NCI-H1436 treated with DMSO at 0.1 percent for 48 hours (cell line): ENCODE results near the gene TTC39A.

ENCODE experiments used
- DNase-seq: peaks from one replicate; lab custom pipeline; 2025; lab: John Stamatoyannopoulos, UW

The TTC39A gene

DNA sequence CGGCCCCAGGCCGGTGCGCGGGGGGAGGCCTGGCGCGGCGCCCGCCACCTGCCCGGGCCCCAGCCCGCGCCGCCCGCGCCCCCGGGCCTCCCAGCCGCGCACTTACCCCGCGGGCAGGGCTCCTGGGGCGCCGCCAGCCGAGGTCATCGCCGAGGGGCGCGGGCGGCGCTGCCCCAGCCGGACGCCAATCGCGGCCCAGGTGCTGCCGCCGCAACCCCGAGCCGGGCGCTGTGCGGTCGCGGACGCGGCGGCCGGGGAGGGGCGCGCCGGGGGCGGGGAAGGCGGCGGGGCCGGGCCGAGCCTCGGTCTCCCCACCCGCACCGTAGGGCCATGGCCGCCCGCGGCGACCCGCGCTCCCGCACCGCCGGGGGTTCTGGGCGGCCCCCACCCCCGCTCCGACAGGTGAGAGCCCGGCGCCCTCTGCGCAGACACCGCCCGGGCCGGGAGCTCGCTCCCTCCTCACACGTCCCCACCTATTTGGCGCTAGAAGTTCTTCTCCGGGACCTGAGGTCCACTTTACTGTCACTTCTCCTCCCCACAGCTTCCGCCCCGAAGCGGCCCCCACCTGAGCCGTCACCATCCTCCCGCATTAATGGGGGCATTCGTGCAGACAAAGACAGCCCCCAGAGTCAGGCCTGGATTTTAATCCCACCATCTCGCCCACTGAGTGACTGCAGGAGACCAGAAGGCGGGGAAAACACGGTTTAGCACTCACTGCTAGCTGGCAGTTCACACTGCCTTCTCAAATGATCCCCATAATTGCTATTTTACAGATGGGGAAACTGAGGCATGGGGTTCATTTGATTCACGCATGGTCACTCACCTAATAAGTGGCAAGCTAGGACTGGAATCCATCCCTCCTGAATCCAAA is at the start of gene TTC39A:
Gene TTC39A (minus strand): TSS at position 232 of the 871 bp plus-strand sequence. CDS start 85 bp downstream, at position 147.
- DNase-seq = no peak

DNA sequence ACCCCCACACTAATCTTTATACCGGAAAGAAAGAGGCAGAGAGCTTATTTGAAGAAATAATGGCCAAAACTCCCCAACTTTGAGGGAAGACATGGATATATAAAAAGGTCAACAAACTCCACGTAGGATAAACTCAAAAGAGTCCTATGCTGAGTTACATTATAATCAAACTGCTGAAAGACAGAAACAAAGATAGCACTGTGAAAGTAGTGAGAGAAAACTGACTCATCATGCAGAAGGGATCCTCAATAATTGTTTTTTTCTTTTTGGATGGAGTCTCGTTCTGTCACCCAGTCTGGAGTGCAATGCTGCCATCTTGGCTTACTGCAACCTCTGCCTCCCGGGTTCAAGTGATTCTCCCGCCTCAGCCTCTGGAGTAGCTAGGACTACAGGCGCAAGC is 48.5 kb upstream of the TTC39A start:
- DNase-seq = no peak

DNA sequence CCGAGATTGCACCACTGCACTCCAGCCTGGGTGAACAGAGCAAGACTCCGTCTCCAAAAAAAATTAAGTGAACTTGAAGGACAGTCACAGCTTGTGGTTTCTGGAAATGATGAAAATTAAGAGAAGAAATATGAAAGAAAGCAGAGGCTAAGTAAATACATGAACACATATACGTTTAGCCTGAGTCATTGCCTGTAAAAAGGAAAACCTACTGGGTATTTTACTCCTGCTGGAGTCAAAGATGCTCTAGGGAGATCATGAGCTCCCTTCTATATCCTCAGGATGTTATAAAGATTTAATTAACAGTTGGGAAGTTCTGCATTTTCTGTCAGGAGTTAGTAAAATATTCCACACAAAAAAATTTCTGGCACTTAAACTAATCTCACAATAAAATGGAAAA is 43.5 kb upstream of the TTC39A start:
- no peak for DNase-seq

DNA sequence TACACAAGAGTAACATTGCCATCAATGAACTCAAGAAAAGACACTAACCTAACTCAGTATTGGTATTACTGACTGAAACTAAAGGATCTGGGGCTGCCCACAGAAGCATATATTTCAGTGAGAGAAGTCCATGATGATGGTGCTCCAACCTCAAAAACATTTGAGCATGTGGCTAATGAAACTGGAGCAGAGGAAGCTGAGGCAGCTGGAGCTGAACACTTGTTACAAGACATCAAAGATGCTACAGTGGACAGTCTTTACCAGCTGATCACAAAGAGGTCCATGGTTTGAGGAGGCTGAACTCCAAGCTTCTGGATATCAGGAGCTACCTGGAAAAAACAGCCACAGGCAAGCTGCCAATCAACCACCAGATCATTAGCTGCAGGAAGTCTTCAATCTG is 42.2 kb upstream of the TTC39A start:
- DNase-seq = no peak

DNA sequence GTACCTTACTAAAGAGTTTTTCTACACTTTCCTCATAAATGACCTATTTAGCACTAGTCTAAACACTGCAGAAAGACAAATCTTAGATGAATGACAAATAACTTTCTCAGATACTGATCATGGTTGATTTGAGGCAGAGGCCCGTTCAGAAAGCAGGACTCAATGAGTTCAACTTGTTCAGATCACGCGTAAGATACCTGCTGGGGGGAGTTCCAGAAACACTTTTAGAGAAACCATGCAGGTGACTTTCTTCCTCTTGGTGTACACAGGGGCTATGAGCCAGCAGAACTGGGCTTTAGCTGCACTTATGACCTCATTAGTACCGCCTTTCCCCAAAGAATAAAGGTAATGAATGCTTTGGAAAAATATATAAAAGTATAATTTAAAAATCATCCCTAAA is 38.8 kb upstream of the TTC39A start:
- no peak for DNase-seq

DNA sequence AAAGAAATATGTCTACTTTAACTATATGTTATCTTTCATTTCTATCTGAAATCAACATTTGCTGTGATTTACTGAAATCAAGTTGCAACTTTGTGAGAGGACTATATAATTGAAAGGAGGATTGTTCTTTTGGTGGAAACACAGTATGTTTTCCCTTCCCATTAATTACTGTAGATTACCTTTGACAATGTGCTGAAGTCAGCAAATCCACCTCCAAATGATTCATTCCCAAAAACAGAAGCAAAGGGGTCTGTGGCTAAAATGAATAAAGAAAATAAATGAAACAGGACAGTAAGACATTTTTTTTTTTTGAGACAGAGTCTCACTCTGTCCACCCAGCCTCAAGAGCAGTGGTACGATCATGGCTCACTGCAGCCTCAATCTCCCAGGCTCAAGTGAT is 35.4 kb upstream of the TTC39A start:
- no peak for DNase-seq

DNA sequence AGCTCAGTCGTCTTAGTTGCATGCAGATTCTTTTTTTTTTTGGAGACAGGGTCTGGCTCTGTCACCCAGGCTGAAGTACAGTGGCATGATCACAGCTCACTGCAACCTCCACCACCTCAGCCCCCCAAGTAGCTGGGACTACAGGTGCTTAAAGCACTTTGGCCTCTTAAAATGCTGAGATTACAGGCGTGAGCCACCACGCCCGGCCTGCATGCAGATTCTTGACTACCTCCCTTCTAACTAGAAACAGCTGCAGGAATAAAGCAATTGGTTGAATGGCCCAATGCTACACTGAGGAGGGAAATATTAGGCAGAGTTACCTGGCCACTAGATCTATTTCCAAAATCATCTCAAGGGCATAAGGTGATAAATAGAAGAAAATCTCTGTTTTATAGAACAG is 29.5 kb upstream of the TTC39A start:
- no peak for DNase-seq

DNA sequence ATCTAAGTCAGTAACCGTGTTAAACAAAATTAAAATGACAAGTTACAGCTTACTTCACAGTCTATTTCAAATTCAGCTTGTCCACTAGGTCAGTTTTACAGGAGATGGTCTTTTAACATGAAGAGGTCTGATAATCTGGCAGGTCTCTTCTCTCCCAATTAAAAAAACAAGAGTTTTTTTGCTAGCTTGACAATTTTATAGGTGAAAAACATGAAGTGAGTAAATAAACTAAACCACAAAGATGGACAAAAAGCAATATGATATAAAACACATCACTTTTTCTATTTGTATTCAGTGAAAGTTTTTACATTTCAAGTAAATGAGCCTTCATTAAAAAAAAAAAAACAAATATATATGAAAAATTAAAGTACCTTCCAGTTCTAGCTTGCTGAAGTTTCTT is 25.0 kb upstream of the TTC39A start:
- DNase-seq = no peak

DNA sequence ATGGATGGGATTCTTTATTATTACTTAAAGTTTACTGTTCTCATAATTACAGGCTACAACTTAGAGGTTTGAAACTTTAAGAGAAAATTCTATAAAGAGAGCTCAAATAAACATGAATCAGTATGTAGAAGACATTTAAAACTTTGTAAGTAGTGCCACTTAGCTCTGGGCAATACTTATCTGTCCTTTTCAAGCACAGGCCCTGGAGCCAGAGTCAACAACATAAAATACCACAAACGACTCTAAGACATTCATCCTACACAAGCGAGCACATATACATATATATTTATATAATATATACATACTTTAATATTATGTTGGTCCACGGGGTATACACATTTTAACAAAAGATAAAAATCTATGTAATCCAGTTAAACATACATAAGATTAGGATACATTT is 24.1 kb upstream of the TTC39A start:
- DNase-seq = no peak

DNA sequence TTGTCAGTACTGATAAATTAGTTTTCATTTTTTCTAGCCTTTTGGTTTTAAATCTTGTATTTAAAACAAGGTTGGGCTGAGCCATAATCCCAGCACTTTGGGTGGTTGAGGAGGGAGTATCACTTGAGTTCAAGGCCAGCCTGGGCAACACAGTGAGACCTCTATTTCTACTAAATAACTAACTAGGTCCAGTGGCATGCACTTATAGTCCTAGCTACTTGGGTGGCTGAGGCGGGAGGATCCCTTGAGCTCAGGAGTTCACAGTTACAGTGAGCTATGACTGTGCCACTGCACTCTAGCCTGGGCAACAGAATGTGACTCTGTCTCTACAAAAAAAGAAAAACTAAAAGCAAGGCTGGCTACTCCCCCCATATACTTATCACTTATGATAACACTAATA is 21.5 kb upstream of the TTC39A start:
- DNase-seq = no peak

DNA sequence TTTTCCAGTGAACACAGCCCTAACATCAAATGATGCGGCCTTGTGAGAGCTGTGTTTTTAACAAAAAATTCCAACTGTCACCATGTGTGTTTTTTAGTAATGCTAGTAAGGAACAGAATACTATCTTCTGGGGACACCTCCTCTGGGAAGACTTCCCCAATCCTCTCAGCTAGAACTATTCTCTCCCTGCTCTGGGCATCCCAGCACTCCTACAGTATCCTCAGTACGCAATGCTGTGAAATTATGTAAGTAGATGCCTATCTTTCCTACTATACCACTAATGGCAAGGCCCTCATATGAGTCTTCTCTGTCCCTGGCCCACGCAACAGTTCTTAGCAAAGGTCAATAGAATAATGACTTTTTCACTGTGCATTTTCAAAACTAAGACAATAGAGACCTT is 19.5 kb upstream of the TTC39A start:
- no peak for DNase-seq

DNA sequence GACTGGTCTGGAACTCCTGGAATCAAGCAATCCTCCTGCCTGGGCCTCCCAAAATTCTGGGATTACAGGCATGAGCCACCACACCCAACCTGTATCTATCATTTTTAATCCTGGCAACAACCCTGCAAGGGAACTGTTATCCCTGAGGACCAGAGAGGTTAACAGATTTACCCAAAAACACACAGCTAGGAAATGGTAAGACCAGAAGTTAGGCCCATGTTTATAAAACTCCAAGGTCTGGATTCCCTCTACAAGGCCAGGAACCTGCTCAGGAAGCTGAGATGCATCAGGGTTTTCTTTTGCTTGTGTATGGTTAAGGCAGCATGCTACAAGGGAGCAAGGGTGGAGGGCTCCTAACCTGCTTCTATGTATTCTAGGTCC is 17.8 kb upstream of the TTC39A start:
- DNase-seq = no peak

DNA sequence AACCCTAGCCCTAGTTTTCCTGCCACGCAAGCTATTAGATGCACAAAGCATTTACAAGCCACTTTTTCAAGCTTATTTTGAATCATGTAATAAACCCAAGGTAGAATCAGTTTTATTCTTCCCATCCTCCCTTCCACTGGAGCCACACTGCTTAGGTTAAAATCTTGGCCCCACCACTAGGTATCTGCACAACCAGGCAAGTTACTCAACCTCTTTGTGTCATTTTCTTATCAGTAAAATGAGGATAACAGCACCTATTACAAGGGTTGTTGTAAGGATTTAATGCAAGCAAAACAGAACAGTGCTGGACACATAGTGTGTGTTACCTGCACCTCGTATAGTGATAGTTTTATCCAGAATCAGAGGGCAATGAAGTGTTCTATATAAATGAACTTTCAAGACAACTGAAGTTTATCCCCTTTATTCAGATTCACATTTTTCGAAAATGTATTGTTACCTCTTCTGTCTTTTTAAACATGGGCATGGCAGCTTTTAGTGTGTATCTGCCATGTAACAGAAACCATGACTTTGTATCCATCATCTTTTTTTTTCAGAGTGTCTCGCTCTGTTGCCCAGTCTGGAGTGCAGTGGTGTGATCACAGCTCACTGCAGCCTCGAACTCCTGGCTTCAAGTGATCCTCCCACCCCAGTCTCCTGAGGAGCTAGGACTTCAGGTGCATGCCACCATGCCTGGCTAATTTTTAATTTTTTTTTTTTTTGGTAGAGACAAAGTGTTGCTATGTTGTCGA is 17.2 kb upstream of the TTC39A start:
- no peak for DNase-seq

DNA sequence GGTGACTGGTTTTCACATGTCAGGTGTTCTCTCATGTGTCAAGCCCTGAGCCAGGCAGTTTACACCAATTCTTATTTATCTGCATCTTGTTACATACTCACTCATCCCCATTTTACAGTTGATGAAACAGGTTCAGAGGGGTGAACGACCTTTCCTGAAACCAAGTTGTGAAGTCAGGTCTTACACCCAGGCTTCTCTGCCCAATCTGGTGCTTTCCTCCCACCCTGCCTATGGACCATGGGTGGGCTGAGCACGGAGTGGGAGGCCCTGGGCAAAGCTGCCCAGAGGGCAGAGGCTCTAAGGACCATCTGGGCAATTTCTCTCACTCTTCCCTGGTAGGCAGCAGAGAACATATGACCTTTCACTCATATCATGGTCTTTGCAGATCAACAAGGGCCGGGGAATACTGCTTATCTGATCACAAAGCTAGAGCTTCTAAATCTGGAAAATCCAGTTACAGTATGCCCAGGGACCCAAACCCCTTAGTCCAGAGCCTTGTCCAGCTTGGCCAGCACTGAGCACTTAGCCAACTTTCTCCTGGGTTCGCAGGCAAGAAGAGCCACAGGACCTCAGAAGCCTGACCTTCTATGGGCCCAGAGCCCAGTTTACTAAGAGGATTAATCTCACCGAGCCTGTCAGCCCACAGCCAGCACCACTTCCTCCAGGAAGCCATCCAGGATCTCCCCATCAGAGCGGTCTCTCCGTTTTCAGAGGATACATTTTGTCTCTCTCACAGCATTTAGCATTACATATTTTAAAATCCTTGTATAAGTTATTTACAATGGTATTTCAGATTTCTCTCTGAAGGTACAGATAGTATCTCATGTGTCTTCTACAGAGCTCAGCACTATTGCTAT is 16.0 kb upstream of the TTC39A start:
- DNase-seq = no peak

DNA sequence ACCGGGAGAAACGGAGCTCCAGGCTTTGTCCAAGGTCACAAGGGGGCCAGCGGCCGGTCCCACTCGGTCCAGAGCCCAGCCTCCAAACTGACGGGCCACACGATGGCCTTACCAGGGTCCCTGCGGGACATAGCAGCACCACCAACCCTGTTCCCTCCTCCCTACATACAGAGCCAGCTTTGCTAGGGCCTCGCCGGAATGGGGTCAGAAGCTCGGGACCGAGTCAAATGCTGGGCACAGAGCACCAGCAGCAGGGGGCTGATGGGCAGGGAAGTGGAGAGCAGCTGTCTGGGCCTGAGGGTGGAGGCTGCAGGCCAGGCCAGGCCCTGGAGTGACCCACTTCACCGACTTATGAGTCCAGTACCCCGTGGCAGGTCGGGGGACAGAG is 14.9 kb upstream of the TTC39A start:
- DNase-seq = no peak

DNA sequence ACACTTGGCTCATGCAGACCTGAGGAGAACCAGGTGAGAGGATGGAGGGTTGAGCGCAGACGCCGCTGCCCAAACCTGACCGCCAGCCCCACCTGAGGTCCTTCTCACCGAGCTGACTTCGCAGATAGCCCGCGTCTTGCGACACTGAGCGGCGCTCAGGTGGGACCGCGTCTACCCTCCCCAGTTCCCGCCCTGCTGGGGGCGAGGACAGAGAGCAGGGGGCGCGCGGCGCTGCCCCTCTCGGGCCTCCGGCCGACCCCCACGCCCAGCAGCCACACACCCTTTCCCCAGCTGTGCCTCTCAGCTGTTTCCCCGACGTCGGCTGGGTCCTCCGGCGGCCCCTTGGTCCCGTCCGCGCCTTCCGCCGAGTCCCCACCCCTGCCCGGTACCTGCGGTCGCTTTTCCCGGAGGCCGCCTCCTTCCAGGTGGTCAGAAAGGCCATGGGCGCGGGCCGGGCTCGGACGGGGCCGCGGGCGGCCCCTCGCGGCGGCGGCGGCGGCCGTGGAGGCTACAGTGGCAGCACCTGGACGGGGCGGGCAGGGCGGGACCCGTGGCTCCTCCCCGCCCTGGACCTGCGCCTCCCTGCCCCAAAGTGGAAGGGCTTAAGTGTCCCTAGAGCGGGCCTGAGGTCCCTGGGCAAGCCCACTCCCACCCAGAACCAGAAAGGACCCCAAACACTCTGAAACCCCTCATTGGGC is 14.4 kb upstream of the TTC39A start:
- no peak for DNase-seq

DNA sequence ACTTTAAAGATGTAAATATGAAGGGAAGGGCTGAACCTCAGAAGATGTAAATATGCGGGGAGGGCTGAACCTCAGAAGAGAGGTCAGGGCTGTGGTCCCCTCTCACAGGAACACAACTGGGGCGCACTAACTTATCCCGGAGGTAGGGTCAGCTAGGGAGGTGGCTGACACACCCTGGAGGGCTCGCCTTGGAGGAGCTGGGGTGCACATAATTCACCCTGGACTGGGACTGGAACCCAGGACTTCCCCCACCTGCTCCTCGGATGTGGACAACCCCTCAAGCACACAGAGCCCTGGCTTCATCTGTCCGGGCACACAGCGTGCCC is 13.9 kb upstream of the TTC39A start:
- no peak for DNase-seq

DNA sequence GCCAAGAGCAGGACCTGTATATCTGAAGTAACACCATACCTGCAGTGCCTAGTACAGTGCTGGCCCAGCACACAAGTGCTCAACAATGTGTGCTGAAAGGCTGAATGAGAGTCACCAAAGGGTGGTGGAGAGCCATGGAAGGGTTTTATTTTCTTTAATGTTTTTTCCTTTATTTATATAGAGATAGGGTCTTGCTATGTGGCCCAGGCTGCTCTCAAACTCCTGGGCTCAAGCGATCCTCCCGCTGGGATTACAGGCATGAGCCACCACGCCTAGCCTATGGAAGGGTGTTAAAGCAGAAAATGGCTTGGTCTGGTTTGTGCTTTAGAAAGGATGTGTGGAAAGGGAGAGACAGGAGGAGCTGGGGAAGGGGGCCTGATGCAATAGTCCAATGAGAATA is 13.3 kb upstream of the TTC39A start:
- DNase-seq = no peak

DNA sequence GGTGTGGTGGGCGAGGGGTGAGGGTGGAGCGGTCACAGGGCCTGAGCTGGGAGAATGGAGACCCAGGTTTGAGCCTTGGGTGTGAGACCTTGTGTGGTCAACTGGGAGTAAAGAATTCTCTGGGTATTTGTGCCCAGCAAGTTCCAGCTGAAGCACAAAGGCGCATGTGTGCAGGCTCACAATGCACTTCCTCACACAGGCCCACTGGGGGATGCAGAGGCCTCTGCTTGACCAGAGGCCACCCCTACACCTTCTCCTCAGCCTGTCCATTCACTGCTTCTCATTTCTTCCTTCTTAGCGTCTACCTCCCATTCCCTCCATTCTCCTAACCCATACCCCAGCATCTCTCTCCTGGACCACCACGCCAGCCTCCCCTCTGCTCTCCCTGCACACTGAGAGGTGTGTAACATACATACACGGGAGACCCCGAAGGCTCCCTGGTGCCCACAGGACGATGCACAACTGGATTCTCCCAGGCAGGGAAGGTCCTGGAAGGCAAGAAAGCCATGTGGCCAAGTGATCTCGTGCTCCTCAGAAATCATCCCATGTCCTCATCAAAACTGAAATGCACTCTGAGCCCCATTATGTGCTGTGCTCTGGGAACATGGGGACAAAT is 12.3 kb upstream of the TTC39A start:
- no peak for DNase-seq

DNA sequence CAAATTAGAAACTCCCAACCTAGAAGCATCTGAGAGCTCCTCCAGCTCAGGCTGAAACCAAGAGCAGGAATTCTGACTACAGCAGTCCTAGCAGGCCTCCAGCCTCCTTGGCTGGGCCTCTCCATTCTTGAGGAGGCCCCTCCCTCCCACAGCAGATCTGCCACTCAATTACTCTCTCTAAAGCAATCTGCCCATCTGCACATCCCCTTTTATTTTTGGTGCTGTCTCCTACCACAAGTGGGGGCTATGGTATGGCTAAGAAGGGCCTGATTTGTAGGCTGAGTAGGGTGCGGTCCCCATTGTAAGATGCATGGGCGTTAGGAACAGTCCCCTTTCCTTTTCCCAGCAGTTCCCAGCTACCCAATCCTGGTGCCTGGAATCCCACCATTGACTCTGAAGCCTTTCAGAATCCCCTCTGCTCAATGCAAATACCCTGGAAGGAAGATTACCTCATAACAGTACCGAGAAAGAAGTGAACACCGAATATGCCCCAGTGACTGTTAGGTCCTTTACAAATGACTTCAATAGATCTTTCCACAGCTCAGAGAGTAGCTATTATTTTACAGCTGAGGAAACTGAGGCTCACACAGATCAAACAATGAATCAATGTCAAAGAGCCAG is 11.6 kb upstream of the TTC39A start:
- DNase-seq = no peak

DNA sequence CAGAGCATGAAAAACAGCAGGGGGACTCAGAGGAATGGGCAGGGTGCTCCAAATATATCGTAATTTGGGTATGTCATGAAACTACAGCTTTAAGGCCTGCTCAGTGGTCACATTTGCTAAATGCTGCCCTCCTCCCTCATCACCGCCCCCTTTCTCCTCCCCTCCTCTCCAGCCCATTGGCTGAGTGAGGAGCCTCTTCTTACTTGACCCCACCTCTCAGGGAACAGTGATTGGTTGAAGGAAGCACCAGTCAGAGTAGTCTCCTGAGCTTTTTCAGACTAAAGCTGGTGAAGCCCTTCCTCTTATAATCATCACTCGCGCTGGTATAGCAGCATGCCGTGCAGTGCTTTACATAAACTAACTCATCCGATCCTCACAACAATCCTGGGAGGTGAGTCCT is 10.0 kb upstream of the TTC39A start:
- DNase-seq = no peak
